ENCODE measurements around the gene SRM.

SRM gene

DNA sequence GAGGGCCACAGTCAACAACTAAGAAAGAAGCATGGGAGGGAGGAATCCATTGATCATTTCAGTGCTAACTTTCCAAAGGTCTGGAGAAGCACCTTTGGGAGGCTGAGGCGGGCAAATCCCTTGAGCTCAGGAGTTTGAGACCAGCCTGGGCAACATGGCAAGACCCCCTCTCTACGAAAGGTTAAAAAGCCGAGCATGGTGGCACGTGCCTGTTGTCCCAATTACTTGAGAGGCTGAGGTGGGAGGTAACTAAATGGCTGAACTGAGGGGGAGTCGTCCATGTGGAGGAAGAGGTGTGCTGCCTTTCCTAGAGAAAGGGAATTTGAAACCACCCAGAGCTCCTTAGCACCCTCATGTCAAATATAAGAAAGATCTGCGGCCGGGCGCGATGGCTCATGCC is 29.0 kb downstream of the SRM start:
- no peaks in the 10 kb centered on the region for H3K9me3 ChIP-seq (ENCODE audit: low read length)

DNA sequence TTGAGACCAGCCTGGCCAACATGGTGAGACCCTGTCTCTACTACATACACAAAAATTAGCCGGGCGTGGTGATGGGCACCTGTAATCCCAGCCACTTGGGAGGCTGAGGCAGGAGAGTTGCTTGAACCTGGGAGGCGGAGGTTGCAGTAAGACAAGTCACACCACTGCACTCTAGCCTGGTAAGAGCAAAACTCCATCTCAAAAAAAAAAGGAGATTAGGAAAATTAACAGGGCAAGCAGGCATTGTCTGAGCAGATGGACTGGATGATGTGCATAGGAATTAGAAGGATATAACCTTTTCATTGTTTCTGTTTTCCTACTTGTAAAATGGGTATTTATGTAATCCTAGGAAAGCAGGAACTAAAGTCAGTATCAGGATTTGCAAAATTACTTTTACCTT is 31.8 kb downstream of the SRM start:
- no peak overlapping the region for H3K27ac ChIP-seq (ENCODE audit: low read depth, low read length, poor library complexity, severe bottlenecking)
- no peaks in the 10 kb centered on the region for H3K79me2 ChIP-seq (ENCODE audit: insufficient read depth, low read length)
- H4K20me1 ChIP-seq (ENCODE audit: insufficient read depth, low read length) = no peaks in the 10 kb centered on the region
- H3K36me3 ChIP-seq (ENCODE audit: insufficient read depth, low read length) = peaks cover 58% of the 10 kb centered on the region
- no peak overlapping the region for H3K4me3 ChIP-seq (ENCODE audit: low read depth, low read length, poor library complexity, severe bottlenecking)
- no peaks in the 10 kb centered on the region for H3K9me2 ChIP-seq (ENCODE audit: low read depth, low read length)
- H3K4me2 ChIP-seq (ENCODE audit: low read length) = no peak overlapping the region
- H3K27me3 ChIP-seq (ENCODE audit: insufficient read depth, low read length) = no peaks in the 10 kb centered on the region
- no peak overlapping the region for H2AFZ ChIP-seq (ENCODE audit: low read length)
- no peak overlapping the region for H3K9ac ChIP-seq (ENCODE audit: low read length)
- H3F3A ChIP-seq (ENCODE audit: insufficient read depth, low read length) = no peaks in the 10 kb centered on the region
- H3K4me1 ChIP-seq (ENCODE audit: insufficient read depth, low read length, severe bottlenecking) = no peaks in the 10 kb centered on the region
- no peaks in the 10 kb centered on the region for H3K9me3 ChIP-seq (ENCODE audit: low read length)
- TF ChIP-seq EZH2 (IDR thresholded peaks at IDR 0.05; ENCODE audit: borderline replicate concordance, low read length) = no peak
- TF ChIP-seq, protein P1, sequence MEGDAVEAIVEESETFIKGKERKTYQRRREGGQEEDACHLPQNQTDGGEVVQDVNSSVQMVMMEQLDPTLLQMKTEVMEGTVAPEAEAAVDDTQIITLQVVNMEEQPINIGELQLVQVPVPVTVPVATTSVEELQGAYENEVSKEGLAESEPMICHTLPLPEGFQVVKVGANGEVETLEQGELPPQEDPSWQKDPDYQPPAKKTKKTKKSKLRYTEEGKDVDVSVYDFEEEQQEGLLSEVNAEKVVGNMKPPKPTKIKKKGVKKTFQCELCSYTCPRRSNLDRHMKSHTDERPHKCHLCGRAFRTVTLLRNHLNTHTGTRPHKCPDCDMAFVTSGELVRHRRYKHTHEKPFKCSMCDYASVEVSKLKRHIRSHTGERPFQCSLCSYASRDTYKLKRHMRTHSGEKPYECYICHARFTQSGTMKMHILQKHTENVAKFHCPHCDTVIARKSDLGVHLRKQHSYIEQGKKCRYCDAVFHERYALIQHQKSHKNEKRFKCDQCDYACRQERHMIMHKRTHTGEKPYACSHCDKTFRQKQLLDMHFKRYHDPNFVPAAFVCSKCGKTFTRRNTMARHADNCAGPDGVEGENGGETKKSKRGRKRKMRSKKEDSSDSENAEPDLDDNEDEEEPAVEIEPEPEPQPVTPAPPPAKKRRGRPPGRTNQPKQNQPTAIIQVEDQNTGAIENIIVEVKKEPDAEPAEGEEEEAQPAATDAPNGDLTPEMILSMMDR (IDR thresholded peaks at IDR 0.05; ENCODE audit: low read length) = no peak

More for the DNA sequence above, 29.0 kb downstream of the SRM start:
- Histone ChIP-seq H3K9ac (ENCODE audit: low read length) (no peak overlapping the region), H3K36me3 (ENCODE audit: insufficient read depth, low read length) (peaks cover 31% of the 10 kb centered on the region), H2AFZ (ENCODE audit: low read length) (no peak overlapping the region), H3F3A (ENCODE audit: insufficient read depth, low read length) (no peaks in the 10 kb centered on the region), H3K27me3 (ENCODE audit: insufficient read depth, low read length) (no peaks in the 10 kb centered on the region), H3K27ac (ENCODE audit: low read depth, low read length, poor library complexity, severe bottlenecking) (no peak overlapping the region), H3K4me3 (ENCODE audit: low read depth, low read length, poor library complexity, severe bottlenecking) (no peak overlapping the region), H3K4me2 (ENCODE audit: low read length) (no peak overlapping the region), H3K9me2 (ENCODE audit: low read depth, low read length) (no peaks in the 10 kb centered on the region), H3K4me1 (ENCODE audit: insufficient read depth, low read length, severe bottlenecking) (no peaks in the 10 kb centered on the region), H3K79me2 (ENCODE audit: insufficient read depth, low read length) (no peaks in the 10 kb centered on the region), H4K20me1 (ENCODE audit: insufficient read depth, low read length) (no peaks in the 10 kb centered on the region)
- TF ChIP-seq, protein P1 (IDR thresholded peaks at IDR 0.05; ENCODE audit: low read length) = no peak
- TF ChIP-seq EZH2 (IDR thresholded peaks at IDR 0.05; ENCODE audit: borderline replicate concordance, low read length) = no peak

DNA sequence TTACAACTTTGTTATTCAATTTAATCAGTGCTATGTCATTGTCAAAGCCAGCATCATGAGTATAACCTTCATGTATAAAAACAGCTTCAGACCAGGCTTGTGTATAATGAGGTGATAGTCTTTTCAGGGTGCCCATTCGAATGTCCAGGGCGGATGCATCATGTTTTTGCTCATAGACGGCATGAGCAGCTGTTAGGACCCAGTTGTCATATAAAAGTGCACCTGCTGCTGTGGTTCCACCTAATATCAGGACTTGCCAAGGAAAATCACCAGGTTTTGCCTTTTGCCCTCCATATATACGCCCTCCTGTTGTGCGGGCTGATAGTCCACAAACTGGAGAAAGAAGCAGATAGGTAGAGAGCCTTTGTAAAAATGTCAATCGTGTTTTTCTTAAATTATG is 32.5 kb downstream of the SRM start:
- H3F3A ChIP-seq (ENCODE audit: insufficient read depth, low read length) = no peaks in the 10 kb centered on the region
- H2AFZ ChIP-seq (ENCODE audit: low read length) = no peak overlapping the region

More for the DNA sequence above, 32.5 kb downstream of the SRM start:
- Histone ChIP-seq H3K9me2 (ENCODE audit: low read depth, low read length) (no peaks in the 10 kb centered on the region), H3K4me1 (ENCODE audit: insufficient read depth, low read length, severe bottlenecking) (no peaks in the 10 kb centered on the region), H4K20me1 (ENCODE audit: insufficient read depth, low read length) (no peaks in the 10 kb centered on the region), H3K9me3 (ENCODE audit: low read length) (no peaks in the 10 kb centered on the region), H3K4me3 (ENCODE audit: low read depth, low read length, poor library complexity, severe bottlenecking) (no peak overlapping the region), H3K36me3 (ENCODE audit: insufficient read depth, low read length) (peaks cover 65% of the 10 kb centered on the region), H3K27ac (ENCODE audit: low read depth, low read length, poor library complexity, severe bottlenecking) (no peak overlapping the region), H3K27me3 (ENCODE audit: insufficient read depth, low read length) (no peaks in the 10 kb centered on the region), H3K4me2 (ENCODE audit: low read length) (no peak overlapping the region), H3K79me2 (ENCODE audit: insufficient read depth, low read length) (no peaks in the 10 kb centered on the region), H3K9ac (ENCODE audit: low read length) (no peak overlapping the region)
- TF ChIP-seq EZH2 (IDR thresholded peaks at IDR 0.05; ENCODE audit: borderline replicate concordance, low read length) = no peak
- TF ChIP-seq, protein P1 (IDR thresholded peaks at IDR 0.05; ENCODE audit: low read length) = no peak
